Measurements from ENCODE around the gene SLIT3. TPM values are rescaled to one million over a fixed set of nuclear protein-coding genes. Genes with fewer than 3 reads are reported as not detected.

Gene SLIT3
- total and polyA plus RNA-seq, 4 experiments from 2014 or later = not detected

DNA sequence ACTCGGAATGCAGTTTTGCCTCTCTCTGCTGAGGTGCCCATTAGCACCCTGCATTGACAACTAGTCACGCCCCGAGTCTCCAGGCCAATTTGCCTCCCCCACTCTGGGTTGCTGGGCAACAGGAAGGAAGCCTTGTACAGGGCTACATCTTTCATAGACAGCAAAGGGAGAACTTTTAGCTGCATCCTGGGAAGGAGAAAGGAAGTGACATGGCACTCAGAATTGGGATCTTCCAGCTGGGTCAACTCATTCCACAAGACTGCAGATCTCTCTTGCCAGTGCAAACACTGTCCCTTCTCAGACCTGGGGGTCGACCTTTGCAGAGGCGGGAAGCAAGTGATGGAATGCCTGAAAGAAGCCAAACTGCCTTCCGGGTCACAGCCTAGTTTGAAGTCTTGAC is 282.0 kb downstream of the SLIT3 start:
- ChIA-PET POLR2A (ENCODE audit: partially characterized antibody) (no interaction called here), CTCF (ENCODE audit: partially characterized antibody) (no interaction called here)
- Histone ChIP-seq H3K4me3 (ENCODE audit: low read length in 2 of 2) (no peak overlapping the region), H3K4me1 (ENCODE audit: insufficient read depth, low read length) (no peaks in the 10 kb centered on the region), H3K9me3 (ENCODE audit: control insufficient read depth in 1 of 2, low read length in 2 of 2) (no peaks in the 10 kb centered on the region), H3K27ac (ENCODE audit: low read depth, low read length) (no peak overlapping the region), H3K27me3 (ENCODE audit: insufficient read depth, low read length) (no peaks in the 10 kb centered on the region), H3K36me3 (ENCODE audit: insufficient read depth, low read length) (no peaks in the 10 kb centered on the region)
- peaks cover 4 to 5% of the 10 kb centered on the region in 2 donors for H3K27me3 Mint-ChIP-seq
- H3K27ac Mint-ChIP-seq = no peak overlapping the region
- intact Hi-C loops (cut with micrococcal nuclease) = no loop called here
- peaks cover 0 to under 1% (median 0%) of the 10 kb centered on the region in 8 donors for H3K9me3 Mint-ChIP-seq
- no peaks in the 10 kb centered on the region for H3K36me3 Mint-ChIP-seq
- H3K4me1 Mint-ChIP-seq = no peaks in the 10 kb centered on the region
- no peak for DNase-seq
- no peak overlapping the region for H3K4me3 Mint-ChIP-seq

- no peaks in the 10 kb centered on the region for H3K36me3 Mint-ChIP-seq
- H3K27ac ChIP-seq (ENCODE audit: low read depth, low read length) = no peak overlapping the region
- peaks cover 4 to 6% of the 10 kb centered on the region in 2 donors for H3K27me3 Mint-ChIP-seq
Observed at GRCh38 chr5:169015991-169016390, 284.9 kb downstream of the SLIT3 start.

GRCh38 chr5:169013846-169014245 is 287.1 kb downstream of the SLIT3 start:
- H3K9me3 ChIP-seq (ENCODE audit: control insufficient read depth in 1 of 2, low read length in 2 of 2) = no peaks in the 10 kb centered on the region
- H3K27ac Mint-ChIP-seq = no peak overlapping the region
- POLR2A ChIA-PET (ENCODE audit: partially characterized antibody) = no interaction called here
- no peaks in the 10 kb centered on the region for H3K36me3 Mint-ChIP-seq
- DNase-seq = no peak
- H3K36me3 ChIP-seq (ENCODE audit: insufficient read depth, low read length) = no peaks in the 10 kb centered on the region
- no peaks in the 10 kb centered on the region for H3K4me1 Mint-ChIP-seq
- H3K27me3 Mint-ChIP-seq = peaks cover 5 to 6% of the 10 kb centered on the region in 2 donors
- CTCF ChIA-PET (ENCODE audit: partially characterized antibody) = no interaction called here
- no peaks in the 10 kb centered on the region for H3K4me1 ChIP-seq (ENCODE audit: insufficient read depth, low read length)
- H3K27ac ChIP-seq (ENCODE audit: low read depth, low read length) = no peak overlapping the region
- intact Hi-C loops (cut with micrococcal nuclease) = no loop called here
- no peak overlapping the region for H3K4me3 Mint-ChIP-seq
- H3K4me3 ChIP-seq (ENCODE audit: low read length in 2 of 2) = no peak overlapping the region
- H3K9me3 Mint-ChIP-seq = no peaks in the 10 kb centered on the region
- no peaks in the 10 kb centered on the region for H3K27me3 ChIP-seq (ENCODE audit: insufficient read depth, low read length)

More at GRCh38 chr5:169015991-169016390, 284.9 kb downstream of the SLIT3 start:
- Histone ChIP-seq H3K36me3 (ENCODE audit: insufficient read depth, low read length) (no peaks in the 10 kb centered on the region), H3K9me3 (ENCODE audit: control insufficient read depth in 1 of 2, low read length in 2 of 2) (no peaks in the 10 kb centered on the region), H3K27me3 (ENCODE audit: insufficient read depth, low read length) (no peaks in the 10 kb centered on the region), H3K4me1 (ENCODE audit: insufficient read depth, low read length) (no peaks in the 10 kb centered on the region), H3K4me3 (ENCODE audit: low read length in 2 of 2) (no peak overlapping the region)
- Mint-ChIP-seq H3K27ac (no peak overlapping the region), H3K4me1 (no peaks in the 10 kb centered on the region), H3K9me3 (no peaks in the 10 kb centered on the region), H3K4me3 (no peak overlapping the region)
- no peak for DNase-seq
- CTCF ChIA-PET (ENCODE audit: partially characterized antibody) = no interaction called here
- POLR2A ChIA-PET (ENCODE audit: partially characterized antibody) = no interaction called here
- intact Hi-C loops (cut with micrococcal nuclease) = no loop called here

DNA sequence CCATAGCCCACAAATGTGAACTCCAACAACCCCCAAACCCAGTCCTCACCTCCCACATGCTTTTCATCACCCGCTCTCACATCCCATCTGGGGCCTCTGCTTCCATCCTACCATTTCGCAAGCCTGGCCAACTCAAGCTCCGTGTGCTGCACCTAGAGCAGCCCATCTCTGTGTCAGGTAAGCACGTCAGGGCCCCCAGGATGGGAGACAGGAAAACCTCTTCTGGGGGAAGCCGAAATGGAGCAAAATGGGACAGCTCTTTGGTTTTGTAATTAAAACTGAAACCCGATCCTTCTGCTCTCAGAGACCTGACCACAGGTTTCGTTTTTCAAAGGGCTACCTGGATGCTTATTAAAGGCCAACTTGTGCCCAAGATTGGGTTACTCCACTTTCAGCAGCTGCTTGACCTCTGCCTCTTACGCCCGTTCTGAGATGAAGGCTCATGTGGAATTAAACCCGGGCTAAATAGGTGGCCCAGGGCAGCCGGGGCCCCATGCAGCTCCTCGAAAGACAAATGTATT is 287.7 kb downstream of the SLIT3 start:
- Mint-ChIP-seq H3K4me3 (no peak overlapping the region), H3K27me3 (peaks cover 6 to 7% of the 10 kb centered on the region in 2 donors), H3K4me1 (no peaks in the 10 kb centered on the region), H3K9me3 (no peaks in the 10 kb centered on the region), H3K36me3 (no peaks in the 10 kb centered on the region), H3K27ac (no peak overlapping the region)
- ChIA-PET CTCF (ENCODE audit: partially characterized antibody) (no interaction called here), POLR2A (ENCODE audit: partially characterized antibody) (no interaction called here)
- H3K4me1 ChIP-seq (ENCODE audit: insufficient read depth, low read length) = no peaks in the 10 kb centered on the region
- H3K36me3 ChIP-seq (ENCODE audit: insufficient read depth, low read length) = no peaks in the 10 kb centered on the region
- H3K27ac ChIP-seq (ENCODE audit: low read depth, low read length) = no peak overlapping the region
- H3K4me3 ChIP-seq (ENCODE audit: low read length in 2 of 2) = no peak overlapping the region
- H3K9me3 ChIP-seq (ENCODE audit: control insufficient read depth in 1 of 2, low read length in 2 of 2) = no peaks in the 10 kb centered on the region
- no peaks in the 10 kb centered on the region for H3K27me3 ChIP-seq (ENCODE audit: insufficient read depth, low read length)
- intact Hi-C loops (cut with micrococcal nuclease) = no loop called here
- DNase-seq = no peak

GRCh38 chr5:169012450-169012849 is 288.5 kb downstream of the SLIT3 start:
- no peaks in the 10 kb centered on the region for H3K27me3 ChIP-seq (ENCODE audit: insufficient read depth, low read length)
- no peaks in the 10 kb centered on the region for H3K9me3 Mint-ChIP-seq
- H3K27ac Mint-ChIP-seq = no peak overlapping the region
- CTCF ChIA-PET (ENCODE audit: partially characterized antibody) = no interaction called here
- H3K36me3 ChIP-seq (ENCODE audit: insufficient read depth, low read length) = no peaks in the 10 kb centered on the region
- POLR2A ChIA-PET (ENCODE audit: partially characterized antibody) = no interaction called here
- H3K4me3 Mint-ChIP-seq = no peak overlapping the region
- no peak overlapping the region for H3K4me3 ChIP-seq (ENCODE audit: low read length in 2 of 2)
- intact Hi-C loops (cut with micrococcal nuclease) = no loop called here
- no peaks in the 10 kb centered on the region for H3K4me1 ChIP-seq (ENCODE audit: insufficient read depth, low read length)
- no peaks in the 10 kb centered on the region for H3K36me3 Mint-ChIP-seq
- no peaks in the 10 kb centered on the region for H3K4me1 Mint-ChIP-seq
- H3K9me3 ChIP-seq (ENCODE audit: control insufficient read depth in 1 of 2, low read length in 2 of 2) = no peaks in the 10 kb centered on the region
- DNase-seq = no peak
- peaks cover 6 to 10% of the 10 kb centered on the region in 2 donors for H3K27me3 Mint-ChIP-seq
- H3K27ac ChIP-seq (ENCODE audit: low read depth, low read length) = no peak overlapping the region

- ChIA-PET CTCF (ENCODE audit: partially characterized antibody) (interaction anchor here (1.7 kb wide), 1 partner anchor 25 kb away, joined by 5 read pairs; no protein-coding TSS in a partner anchor), POLR2A (ENCODE audit: partially characterized antibody) (no interaction called here)
- Mint-ChIP-seq H3K9me3 (no peaks in the 10 kb centered on the region), H3K4me3 (no peak overlapping the region), H3K27ac (no peak overlapping the region), H3K27me3 (peaks cover 6 to 8% of the 10 kb centered on the region in 2 donors), H3K4me1 (no peaks in the 10 kb centered on the region), H3K36me3 (no peaks in the 10 kb centered on the region)
- Histone ChIP-seq H3K9me3 (ENCODE audit: control insufficient read depth in 1 of 2, low read length in 2 of 2) (no peaks in the 10 kb centered on the region), H3K36me3 (ENCODE audit: insufficient read depth, low read length) (no peaks in the 10 kb centered on the region), H3K4me3 (ENCODE audit: low read length in 2 of 2) (no peak overlapping the region), H3K27me3 (ENCODE audit: insufficient read depth, low read length) (no peaks in the 10 kb centered on the region), H3K27ac (ENCODE audit: low read depth, low read length) (no peak overlapping the region), H3K4me1 (ENCODE audit: insufficient read depth, low read length) (no peaks in the 10 kb centered on the region)
- intact Hi-C loops (cut with micrococcal nuclease) = no loop called here
- no peak for DNase-seq
Observed at GRCh38 chr5:169011451-169011850, 289.5 kb downstream of the SLIT3 start.

- Histone ChIP-seq H3K9me3 (ENCODE audit: control insufficient read depth in 1 of 2, low read length in 2 of 2) (no peaks in the 10 kb centered on the region), H3K27ac (ENCODE audit: low read depth, low read length) (no peak overlapping the region), H3K4me1 (ENCODE audit: insufficient read depth, low read length) (no peaks in the 10 kb centered on the region), H3K27me3 (ENCODE audit: insufficient read depth, low read length) (no peaks in the 10 kb centered on the region), H3K4me3 (ENCODE audit: low read length in 2 of 2) (no peak overlapping the region), H3K36me3 (ENCODE audit: insufficient read depth, low read length) (no peaks in the 10 kb centered on the region)
- Mint-ChIP-seq H3K36me3 (no peaks in the 10 kb centered on the region), H3K4me1 (no peaks in the 10 kb centered on the region), H3K27me3 (peaks cover 6 to 8% of the 10 kb centered on the region in 2 donors), H3K4me3 (no peak overlapping the region), H3K9me3 (no peaks in the 10 kb centered on the region), H3K27ac (no peak overlapping the region)
- intact Hi-C loops (cut with micrococcal nuclease) = no loop called here
- ChIA-PET POLR2A (ENCODE audit: partially characterized antibody) (no interaction called here), CTCF (ENCODE audit: partially characterized antibody) (interaction anchor here (1.7 kb wide), 1 partner anchor 24 kb away, joined by 5 read pairs; no protein-coding TSS in a partner anchor)
- DNase-seq = no peak
Observed at GRCh38 chr5:169011009-169011408, 289.9 kb downstream of the SLIT3 start.

GRCh38 chr5:169009123-169009522 is 291.8 kb downstream of the SLIT3 start:
- ChIA-PET CTCF (ENCODE audit: partially characterized antibody) (interaction anchor here (0.6 kb wide), 1 partner anchor 22 kb away, joined by 3 read pairs; no protein-coding TSS in a partner anchor), POLR2A (ENCODE audit: partially characterized antibody) (no interaction called here)
- Histone ChIP-seq H3K4me1 (ENCODE audit: insufficient read depth, low read length) (no peaks in the 10 kb centered on the region), H3K36me3 (ENCODE audit: insufficient read depth, low read length) (no peaks in the 10 kb centered on the region), H3K9me3 (ENCODE audit: control insufficient read depth in 1 of 2, low read length in 2 of 2) (no peaks in the 10 kb centered on the region), H3K4me3 (ENCODE audit: low read length in 2 of 2) (no peak overlapping the region), H3K27ac (ENCODE audit: low read depth, low read length) (no peak overlapping the region), H3K27me3 (ENCODE audit: insufficient read depth, low read length) (no peaks in the 10 kb centered on the region)
- DNase-seq = no peak
- Mint-ChIP-seq H3K9me3 (no peaks in the 10 kb centered on the region), H3K27me3 (peaks cover 5 to 8% of the 10 kb centered on the region in 2 donors), H3K36me3 (no peaks in the 10 kb centered on the region), H3K27ac (no peak overlapping the region), H3K4me1 (no peaks in the 10 kb centered on the region), H3K4me3 (no peak overlapping the region)
- intact Hi-C loops (cut with micrococcal nuclease) = no loop called here

Measured in CD4-positive, alpha-beta memory T cell (primary cell).